GM08714 (cell line): ENCODE data around the gene PAN2.
"Not testable (repeated sequence)": the region's sequence is repeated elsewhere in the genome, so short reads cannot be mapped to it uniquely, and the experiment has no call there.

ENCODE experiments used
- H3K4me3 ChIP-seq: fragments of 200-500 bp; sonication (Bioruptor generic); 2 replicates; pipeline ENCODE4 v1.5.1; 2014; ENCODE audit warnings: mild to moderate bottlenecking, low read length, inconsistent platforms
- ZNF274 ChIP-seq: IDR thresholded peaks from 2 replicates; pipeline ENCODE4 v1.6.1; 2012; ENCODE audit warnings: mild to moderate bottlenecking, low read depth, low read length

Gene PAN2

DNA sequence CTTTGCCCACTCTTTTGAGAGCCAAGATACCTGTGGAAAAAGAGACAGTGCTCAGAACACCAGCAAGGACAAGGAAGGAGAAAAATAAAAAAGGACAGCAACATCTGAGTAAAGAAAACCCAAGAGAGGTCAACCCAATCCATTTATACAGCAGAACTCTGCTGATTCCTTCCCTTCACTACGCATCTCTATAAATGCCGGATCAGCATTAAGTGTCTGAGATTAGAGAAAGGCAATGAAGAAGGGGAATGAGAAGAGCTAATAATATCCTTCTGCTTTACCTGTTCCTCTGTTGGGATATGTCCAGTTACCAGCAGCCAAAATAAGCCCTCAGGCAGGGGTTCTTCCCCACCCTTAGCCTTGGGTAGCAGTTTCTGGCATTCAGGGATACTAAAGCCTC is 51.2 kb downstream of the PAN2 start:
- TF ChIP-seq ZNF274: no peak
- no peak overlapping the region for H3K4me3 ChIP-seq

DNA sequence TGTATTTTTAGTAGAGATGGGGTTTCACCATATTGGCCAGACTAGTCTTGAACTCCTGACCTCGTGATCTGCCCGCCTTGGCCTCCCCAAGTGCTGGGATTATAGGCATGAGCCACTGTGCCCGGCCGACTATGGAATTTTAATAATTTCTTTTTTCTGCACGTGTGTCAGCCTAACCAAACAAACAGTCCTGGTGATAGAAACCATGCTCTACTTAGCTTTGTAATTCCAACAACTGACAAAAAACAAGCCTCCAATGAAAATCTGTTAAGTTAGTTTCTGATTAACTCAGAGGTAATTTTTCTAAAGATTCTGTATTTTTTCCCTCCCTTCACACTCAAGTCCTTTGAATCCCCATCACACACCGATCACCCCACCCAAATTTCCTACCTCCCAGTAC is 51.8 kb downstream of the PAN2 start:
- no peak overlapping the region for H3K4me3 ChIP-seq
- no peak for TF ChIP-seq ZNF274

DNA sequence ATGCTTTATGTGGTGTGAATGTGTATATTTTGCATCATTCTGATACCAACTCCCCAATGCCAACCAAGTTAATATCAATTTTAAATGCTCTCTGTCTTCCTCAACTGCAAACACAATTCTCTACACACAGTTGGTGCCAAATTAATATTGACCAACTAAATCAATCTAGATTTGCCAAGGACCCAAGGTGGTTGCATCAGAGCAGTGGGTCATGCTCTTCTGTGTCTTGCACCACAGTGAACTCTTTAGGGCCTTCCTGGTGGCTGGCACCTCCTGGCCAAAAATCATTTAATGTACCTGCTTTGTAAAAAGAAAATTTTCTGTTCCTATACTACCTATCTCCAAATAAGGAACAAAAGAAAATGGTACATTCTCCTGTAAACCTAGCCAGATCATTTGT is 53.0 kb downstream of the PAN2 start:
- TF ChIP-seq ZNF274: no peak

DNA sequence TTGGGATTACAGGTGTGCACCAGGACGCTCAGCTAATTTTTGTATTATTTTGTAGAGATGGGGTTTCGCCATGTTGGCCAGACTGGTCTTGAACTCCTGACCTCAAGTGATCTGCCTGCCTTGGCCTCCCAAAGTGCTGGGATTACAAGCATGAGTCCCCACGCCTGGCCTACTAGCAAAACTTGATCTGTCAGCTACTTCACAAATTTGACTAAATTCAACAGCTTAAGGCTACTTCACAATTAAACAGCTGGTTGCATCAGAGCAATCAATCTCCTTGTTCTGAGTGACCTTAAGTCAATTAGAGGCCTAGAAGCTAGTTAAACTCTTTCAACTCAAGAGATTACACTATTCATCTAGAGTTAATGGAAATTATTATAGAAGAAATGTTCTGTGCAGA is 54.9 kb downstream of the PAN2 start:
- no peak overlapping the region for H3K4me3 ChIP-seq
- no peak for TF ChIP-seq ZNF274

More for the DNA sequence above, 53.0 kb downstream of the PAN2 start:
- H3K4me3 ChIP-seq: no peak overlapping the region

DNA sequence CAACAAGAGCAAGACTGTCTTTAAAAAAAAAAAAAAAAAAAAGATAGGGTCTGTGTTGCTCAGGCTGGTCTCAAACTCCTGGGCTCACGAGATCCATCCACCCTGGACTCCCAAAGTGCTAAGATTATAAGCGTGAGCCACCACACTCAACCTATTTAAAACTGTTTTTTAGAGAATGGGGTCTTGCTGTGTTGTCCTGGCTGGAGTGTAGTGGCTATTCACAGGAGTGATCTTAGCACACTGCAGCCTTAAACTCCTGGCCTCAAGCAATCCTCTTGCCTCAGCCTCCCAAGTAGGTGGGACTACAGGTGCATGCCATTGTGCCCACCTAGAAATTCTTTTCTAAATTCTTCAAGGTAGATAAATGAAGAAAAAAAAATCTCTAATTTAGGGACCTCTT is 59.5 kb downstream of the PAN2 start:
- no peak overlapping the region for H3K4me3 ChIP-seq
- TF ChIP-seq ZNF274: no peak

DNA sequence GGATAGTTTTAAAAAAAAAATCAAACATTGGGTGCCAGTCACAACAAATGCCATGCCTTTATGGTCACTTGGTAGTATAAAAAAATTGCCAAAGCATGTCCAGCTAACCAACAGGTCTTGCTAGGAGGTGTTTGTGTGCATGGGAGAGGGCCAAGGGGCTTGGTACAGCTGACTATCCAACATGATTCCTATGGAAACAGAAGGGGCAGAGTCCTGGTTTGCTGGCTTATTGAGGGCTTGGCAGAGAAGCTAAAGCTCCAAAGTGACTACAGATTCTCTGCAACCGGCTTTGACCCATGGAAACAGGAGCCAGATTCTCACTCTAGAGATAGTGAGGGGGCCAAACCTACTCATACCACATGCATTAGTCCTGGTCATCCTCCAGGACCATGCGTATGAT is 61.3 kb downstream of the PAN2 start:
- H3K4me3 ChIP-seq: not testable (repeated sequence)

DNA sequence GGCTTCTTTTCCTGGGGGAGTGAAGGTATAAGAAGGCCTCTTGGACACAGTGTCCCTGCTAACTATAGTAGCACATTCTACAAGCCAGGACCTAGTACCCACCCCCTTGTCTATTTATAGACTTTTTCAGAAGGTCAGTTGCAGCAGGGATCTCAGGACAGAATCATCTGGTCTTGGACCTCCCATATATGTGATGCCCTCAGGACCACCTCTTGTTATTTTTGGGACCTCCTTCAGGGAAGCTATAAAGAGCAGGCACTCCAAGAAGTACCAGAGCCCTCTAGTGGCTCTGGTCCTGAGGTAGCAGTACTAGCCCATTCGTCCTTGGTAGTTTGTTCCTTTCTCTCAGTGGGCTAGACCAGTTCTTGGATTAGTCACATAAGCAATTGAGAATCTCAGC is 62.8 kb downstream of the PAN2 start:
- H3K4me3 ChIP-seq: no peak overlapping the region
- no peak for TF ChIP-seq ZNF274

DNA sequence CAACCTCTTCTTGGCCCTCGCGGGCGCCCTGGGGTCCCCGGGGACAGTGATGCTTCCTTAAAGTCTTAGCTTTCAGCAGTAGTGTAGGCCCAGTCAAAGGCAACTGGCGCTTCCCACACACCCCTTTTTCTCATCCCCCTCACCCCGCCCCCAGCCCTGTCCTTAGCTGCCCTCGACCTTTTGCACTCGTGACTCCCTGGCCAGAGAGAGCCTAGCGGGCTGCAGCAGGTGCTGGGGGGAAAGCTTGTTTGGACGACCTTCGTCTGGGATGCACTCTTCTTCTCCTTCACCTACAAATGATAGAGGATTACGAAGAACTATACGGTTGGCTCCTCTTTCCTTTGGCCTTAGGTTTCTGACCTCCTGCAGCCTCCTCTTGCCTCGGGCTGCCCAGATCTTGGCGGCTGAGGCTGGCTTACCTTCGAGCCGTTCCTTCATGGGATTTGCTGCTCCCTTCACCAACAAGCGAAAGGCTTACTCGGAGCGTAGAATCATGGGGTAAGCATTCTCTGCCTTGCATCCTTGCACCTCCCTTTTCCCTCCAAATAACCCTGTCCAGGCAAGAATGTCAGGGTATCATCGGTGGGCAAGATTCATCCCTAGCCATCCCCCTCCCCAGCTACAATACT is 66.2 kb downstream of the PAN2 start:
- no peak for TF ChIP-seq ZNF274
- H3K4me3 ChIP-seq: peak overlapping the region; percentile 74

DNA sequence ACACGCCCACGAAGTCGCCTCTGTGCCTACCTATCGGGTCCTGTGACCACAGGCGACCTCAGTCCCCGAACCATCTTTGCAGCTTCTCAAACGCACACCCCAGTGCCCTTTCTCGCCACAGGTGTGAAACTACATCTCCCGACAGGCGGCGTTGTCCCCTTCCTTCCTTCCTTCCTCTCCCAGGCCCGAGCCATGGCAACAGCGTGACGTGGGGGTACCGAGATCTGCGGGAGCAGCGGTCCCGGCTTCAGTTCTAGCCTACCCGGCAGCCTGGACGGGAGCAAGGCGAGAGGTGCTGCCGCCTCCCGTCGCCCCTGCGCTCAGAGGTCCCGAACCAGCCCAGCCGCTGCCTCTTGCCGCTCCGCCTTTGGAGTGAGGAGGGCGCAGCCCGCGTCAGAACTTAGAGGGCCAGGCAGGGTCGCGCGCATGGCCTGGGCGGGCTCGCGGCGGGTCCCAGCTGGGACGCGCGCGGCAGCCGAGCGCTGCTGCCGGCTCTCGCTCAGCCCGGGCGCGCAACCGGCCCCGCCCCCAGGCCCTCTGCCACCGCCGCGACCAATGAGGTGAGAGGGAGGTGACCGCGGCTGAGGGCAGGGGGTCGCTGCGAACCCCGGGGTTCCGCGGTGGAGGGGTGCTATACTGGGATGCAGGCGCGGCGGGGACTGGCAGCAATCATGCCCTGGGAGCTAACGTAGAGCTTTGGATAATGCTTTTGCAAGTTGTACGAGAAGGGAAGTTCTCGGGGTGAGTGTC is 66.9 kb downstream of the PAN2 start, which contains the start of gene COQ10A:
Gene COQ10A, plus strand, starts transcription at position 250 of the 750 bp plus-strand sequence. Its CDS starts 177 bp downstream, at position 427.
- TF ChIP-seq ZNF274: no peak
- H3K4me3 ChIP-seq: peak within 1 kb of the TSS; percentile 74
